GM18511 (cell line): ENCODE results near the gene NDUFAF5.

Source experiments
- ATAC-seq: cut with Tn5 transposase; IDR thresholded peaks from one replicate; pipeline ENCODE4 v1.9.1; 2021; ENCODE audit warnings: mild to moderate bottlenecking, moderate library complexity; ENCODE audit not compliant: unreplicated experiment

The NDUFAF5 gene

GRCh38 chr20:13777171-13777601, 7.6 kb upstream of the NDUFAF5 start:
- peak; percentile 46 for ATAC-seq

GRCh38 chr20:13778827-13779226, 6.0 kb upstream of the NDUFAF5 start:
- ATAC-seq: peak; percentile 73

- ATAC-seq: no peak
Measured at GRCh38 chr20:13783528-13783927, 1.3 kb upstream of the NDUFAF5 start.

- ATAC-seq: peak; percentile 19
Measured at GRCh38 chr20:13784271-13784892, 446 bp upstream of the NDUFAF5 start.

- no peak for ATAC-seq
Measured at GRCh38 chr20:13786143-13786828, 1.5 kb downstream of the NDUFAF5 start.

GRCh38 chr20:13788167-13788834, 3.5 kb downstream of the NDUFAF5 start:
- ATAC-seq: no peak

- no peak for ATAC-seq
Measured at GRCh38 chr20:13790708-13791107, 5.9 kb downstream of the NDUFAF5 start.

GRCh38 chr20:13791540-13792459, 7.0 kb downstream of the NDUFAF5 start:
- no peak for ATAC-seq

- ATAC-seq: no peak
Measured at GRCh38 chr20:13793001-13793400, 8.2 kb downstream of the NDUFAF5 start.

- ATAC-seq: no peak
Measured at GRCh38 chr20:13794667-13795066, 9.8 kb downstream of the NDUFAF5 start.

- ATAC-seq: no peak
Measured at GRCh38 chr20:13799040-13799439, 14.2 kb downstream of the NDUFAF5 start.

- ATAC-seq: no peak
Measured at GRCh38 chr20:13799974-13800373, 15.1 kb downstream of the NDUFAF5 start.

- no peak for ATAC-seq
Measured at GRCh38 chr20:13800728-13801134, 15.9 kb downstream of the NDUFAF5 start.

GRCh38 chr20:13809373-13809772, 24.5 kb downstream of the NDUFAF5 start:
- no peak for ATAC-seq

- ATAC-seq: no peak
Measured at GRCh38 chr20:13809855-13810254, 25.0 kb downstream of the NDUFAF5 start.

GRCh38 chr20:13810446-13810845, 25.6 kb downstream of the NDUFAF5 start:
- no peak for ATAC-seq

GRCh38 chr20:13813910-13814309, 29.1 kb downstream of the NDUFAF5 start:
- ATAC-seq: no peak

GRCh38 chr20:13814672-13815071, 29.8 kb downstream of the NDUFAF5 start:
- no peak for ATAC-seq

GRCh38 chr20:13816757-13817156, 31.9 kb downstream of the NDUFAF5 start:
- no peak for ATAC-seq

- no peak for ATAC-seq
Measured at GRCh38 chr20:13817342-13817741, 32.5 kb downstream of the NDUFAF5 start.
